Suprapubic skin (tissue), 4 donors: ENCODE results near the gene PSG1. TPM values are rescaled to one million over a fixed set of nuclear protein-coding genes. Genes with fewer than 3 reads are reported as not detected.
"Not testable (repeated sequence)": the region's sequence is repeated elsewhere in the genome, so short reads cannot be mapped to it uniquely, and the experiment has no call there.

Experiments used
- DNase-seq, 2 donors: peaks; one replicate each; pipeline ENCODE4 v3.0.0-alpha.2; 2019; ENCODE audit warnings: low spot score in 2 of 2
- H3K27ac ChIP-seq: fragments of 200-600 bp; sonication (generic); one replicate; pipeline ENCODE4 v1.5.1; 2019
- H3K27me3 ChIP-seq: fragments of 200-600 bp; sonication (generic); one replicate; pipeline ENCODE4 v1.5.1; 2019
- H3K36me3 ChIP-seq: fragments of 200-600 bp; sonication (generic); one replicate; pipeline ENCODE4 v1.5.1; 2019
- H3K4me1 ChIP-seq: fragments of 200-600 bp; sonication (generic); one replicate; pipeline ENCODE4 v1.5.1; 2019
- H3K4me3 ChIP-seq: fragments of 200-600 bp; sonication (generic); one replicate; pipeline ENCODE4 v1.5.1; 2019; ENCODE audit warnings: mild to moderate bottlenecking
- H3K9me3 ChIP-seq: fragments of 200-600 bp; sonication (generic); one replicate; pipeline ENCODE4 v1.5.1; 2019
- CTCF ChIP-seq, 2 donors: fragments of 200-600 bp in 1 of 2; fragments of 450-650 bp in 1 of 2; sonication (generic) in 1 of 2; IDR thresholded peaks; one replicate each; pipeline ENCODE4 v1.5.1; 2016 to 2019; ENCODE audit warnings: antibody characterized with exemption in 2 of 2, mild to moderate bottlenecking in 1 of 2, moderate library complexity in 1 of 2
- EP300 ChIP-seq: sonication (generic); formaldehyde crosslinking; IDR thresholded peaks from one replicate; pipeline ENCODE4 v1.6.1; 2017; ENCODE audit warnings: antibody characterized with exemption
- POLR2A ChIP-seq, 2 donors: fragments of 450-650 bp; IDR thresholded peaks; one replicate each; pipeline ENCODE4 v1.6.1; 2017; ENCODE audit warnings: antibody characterized with exemption in 2 of 2, mild to moderate bottlenecking in 2 of 2, moderate library complexity in 2 of 2
- POLR2AphosphoS5 ChIP-seq, 3 donors: sonication (generic); formaldehyde crosslinking; IDR thresholded peaks; one replicate each; pipeline ENCODE4 v1.6.1; 2017; ENCODE audit warnings: antibody characterized with exemption in 3 of 3
- WGBS: methylation state at CpG from one replicate; pipeline ENCODE4 v1.1.5; 2018; 5-methylcytosine and 5-hydroxymethylcytosine counted together
- total RNA-seq, 4 donors: library from RNA; depleted of rRNA; stranded (reverse); fragments of >200 nt; gene quantifications; one replicate each; pipeline ENCODE4 v1.1.0, GENCODE V29; 2016

The PSG1 gene
- not detected for total RNA-seq

- no peaks in the 10 kb centered on the region for H3K9me3 ChIP-seq
- H3K4me1 ChIP-seq = peaks cover 6% of the 10 kb centered on the region
- H3K27me3 ChIP-seq = no peaks in the 10 kb centered on the region
- 77% methylated on average over 2 of the region's 2 CpGs for WGBS
- no peak within 1 kb of the TSS for H3K4me3 ChIP-seq
- TF ChIP-seq EP300 = no peak
- no peak for TF ChIP-seq POLR2A (IDR thresholded peaks at IDR 0.05)
- TF ChIP-seq POLR2AphosphoS5 (IDR thresholded peaks at IDR 0.05) = no peak
- H3K36me3 ChIP-seq = no peaks in the 10 kb centered on the region
- no peak for DNase-seq
- H3K27ac ChIP-seq = no peak within 1 kb of the TSS
These were observed at the start of gene PSG1 for GRCh38 chr19:42879613-42880012. Gene PSG1, minus strand, starts transcription at chr19:42879713. Its CDS starts 132 bp downstream, at chr19:42879581.

- no peaks in the 10 kb centered on the region for H3K36me3 ChIP-seq
- H3K27ac ChIP-seq = no peak overlapping the region
- H3K27me3 ChIP-seq = no peaks in the 10 kb centered on the region
- no peaks in the 10 kb centered on the region for H3K9me3 ChIP-seq
- DNase-seq = peak in 1 of 2 donors; percentile 77
- 74% methylated on average over 3 of the region's 3 CpGs for WGBS
- no peak for TF ChIP-seq POLR2AphosphoS5 (IDR thresholded peaks at IDR 0.05)
- TF ChIP-seq CTCF (IDR thresholded peaks at IDR 0.05) = no peak
- TF ChIP-seq POLR2A (IDR thresholded peaks at IDR 0.05) = no peak
- no peak for TF ChIP-seq EP300
- no peak overlapping the region for H3K4me3 ChIP-seq
- H3K4me1 ChIP-seq = peaks cover 5% of the 10 kb centered on the region
These were observed 49.4 kb upstream of the PSG1 start for GRCh38 chr19:42928896-42929295.

- 60% methylated on average over 2 of the region's 2 CpGs for WGBS
- H3K27ac ChIP-seq = no peak overlapping the region
These were observed 47.3 kb upstream of the PSG1 start for GRCh38 chr19:42926781-42927180.

GRCh38 chr19:42923106-42923505 is 43.6 kb upstream of the PSG1 start:
- H3K9me3 ChIP-seq, H3K4me1 ChIP-seq, H3K36me3 ChIP-seq, H3K4me3 ChIP-seq, H3K27ac ChIP-seq, H3K27me3 ChIP-seq: not testable (repeated sequence)
- TF ChIP-seq CTCF (IDR thresholded peaks at IDR 0.05) = peak; percentile 12 to 39
- DNase-seq = peak in 1 of 2 donors; percentile 59
- WGBS = 47% methylated on average over 9 of the region's 9 CpGs

More at GRCh38 chr19:42926781-42927180, 47.3 kb upstream of the PSG1 start:
- Histone ChIP-seq H3K27me3 (no peaks in the 10 kb centered on the region), H3K4me1 (no peaks in the 10 kb centered on the region), H3K36me3 (no peaks in the 10 kb centered on the region), H3K9me3 (no peaks in the 10 kb centered on the region), H3K4me3 (no peak overlapping the region)
- TF ChIP-seq EP300 (no peak), POLR2A (IDR thresholded peaks at IDR 0.05) (no peak), CTCF (IDR thresholded peaks at IDR 0.05) (no peak), POLR2AphosphoS5 (IDR thresholded peaks at IDR 0.05) (no peak)
- peak in 1 of 2 donors; percentile 58 for DNase-seq

- H3K27ac ChIP-seq, DNase-seq, H3K9me3 ChIP-seq, H3K4me1 ChIP-seq, H3K27me3 ChIP-seq, H3K4me3 ChIP-seq, H3K36me3 ChIP-seq: not testable (repeated sequence)
These were observed 41.5 kb upstream of the PSG1 start for GRCh38 chr19:42920971-42921370.

GRCh38 chr19:42919757-42920079 is 40.2 kb upstream of the PSG1 start:
- no peak for DNase-seq
- no peak overlapping the region for H3K4me3 ChIP-seq
- no peaks in the 10 kb centered on the region for H3K4me1 ChIP-seq
- 30% methylated on average over 3 of the region's 3 CpGs for WGBS
- no peaks in the 10 kb centered on the region for H3K36me3 ChIP-seq
- H3K27ac ChIP-seq = no peak overlapping the region
- no peaks in the 10 kb centered on the region for H3K9me3 ChIP-seq
- TF ChIP-seq POLR2AphosphoS5 (IDR thresholded peaks at IDR 0.05) = no peak
- TF ChIP-seq EP300 = no peak
- no peak for TF ChIP-seq POLR2A (IDR thresholded peaks at IDR 0.05)
- TF ChIP-seq CTCF (IDR thresholded peaks at IDR 0.05) = no peak
- H3K27me3 ChIP-seq = no peaks in the 10 kb centered on the region
